ENCODE results near the gene ZNF174.

The ZNF174 gene

DNA sequence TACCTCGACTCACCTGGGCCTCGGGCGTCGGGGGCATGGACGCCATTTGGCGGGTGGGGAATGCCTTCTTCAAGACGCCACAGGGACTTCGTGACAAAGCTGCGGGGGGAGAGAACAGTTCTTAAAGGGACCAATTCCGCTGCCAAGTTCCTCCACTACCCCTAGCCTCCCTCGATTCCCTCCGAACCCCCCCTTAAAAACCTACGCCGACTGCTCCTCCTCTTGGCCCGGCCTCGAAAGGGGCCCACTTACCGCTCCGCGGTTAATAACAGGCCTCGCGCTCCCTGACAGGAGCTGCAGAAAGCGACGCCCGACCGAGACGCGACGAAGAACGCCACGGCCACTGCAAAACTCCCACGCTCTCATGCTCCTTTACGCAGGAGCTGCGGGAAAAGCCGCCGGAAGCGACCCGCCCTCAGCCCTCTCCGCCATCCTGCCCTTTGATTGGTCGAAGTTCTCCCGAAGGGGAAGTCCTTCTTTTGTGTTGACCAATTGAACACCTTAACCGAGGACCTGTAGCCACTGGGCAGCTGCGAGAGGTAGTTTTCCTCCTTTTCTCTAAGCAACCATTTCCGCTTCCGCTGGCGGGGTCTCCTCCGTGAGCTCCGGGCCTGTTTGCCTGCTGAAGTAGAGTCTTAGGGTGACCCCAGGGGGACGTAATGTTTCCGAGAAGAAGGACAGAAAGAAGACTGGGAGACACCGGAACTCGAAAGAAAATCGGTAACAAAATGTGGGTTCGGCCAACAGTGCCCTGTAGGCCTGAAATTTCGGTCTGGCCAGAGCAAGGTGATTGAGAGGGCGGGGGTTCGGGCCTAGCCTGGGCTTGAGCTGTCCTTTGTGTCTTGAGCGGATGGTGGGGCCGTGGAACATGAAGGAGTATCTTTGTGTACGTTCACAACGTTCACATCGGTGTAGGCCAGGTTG lies 42.4 kb downstream of the ZNF174 start, which contains the start of the genes NAA60 and ZNF597:
NAA60 (plus strand) TSS at position 573 of the 924 bp plus-strand sequence. CDS start 32,548 bp downstream, outside the sequence.
ZNF597 (minus strand) TSS at position 397 of the 924 bp plus-strand sequence; CDS start at position 46, 351 bp downstream.
- peak; percentile 94 for DNase-seq

DNA sequence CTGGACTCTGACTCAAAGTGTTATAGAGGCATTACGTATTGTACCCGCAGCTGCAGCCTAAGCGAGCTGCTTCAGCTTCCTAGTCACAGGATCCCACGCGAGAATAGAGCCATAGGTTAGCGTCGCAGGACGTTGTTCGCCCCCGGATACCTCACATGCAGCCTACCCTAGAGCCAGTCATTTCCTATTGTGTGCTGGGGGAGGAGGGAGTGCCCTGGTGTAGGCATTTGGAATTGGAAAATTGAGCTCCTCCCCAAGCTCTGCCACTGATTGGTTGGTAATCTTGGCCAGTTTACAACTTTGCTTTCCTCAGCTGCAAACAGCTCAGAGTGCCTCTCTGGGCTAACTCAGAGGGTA lies 43.0 kb downstream of the ZNF174 start:
- DNase-seq = peak; percentile 37

DNA sequence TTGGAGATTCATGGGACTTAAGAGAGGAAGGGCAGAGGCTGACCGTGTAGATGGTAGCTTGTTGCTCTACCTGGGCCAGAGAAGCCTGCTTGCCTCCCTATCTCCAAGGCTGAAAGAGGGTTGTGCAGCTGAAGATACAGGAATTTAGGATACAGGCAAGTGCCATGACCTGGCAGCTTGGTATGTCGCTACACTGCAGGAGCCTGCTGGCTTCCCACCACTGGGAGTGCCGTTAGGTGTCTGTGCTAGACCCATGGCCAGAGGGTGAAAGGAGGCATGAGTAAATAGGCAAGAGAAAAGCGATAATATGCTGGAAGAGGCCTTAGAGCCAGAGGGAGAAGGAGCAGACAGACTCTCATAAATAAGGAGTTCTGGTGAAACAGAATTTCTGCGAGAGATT lies 53.1 kb downstream of the ZNF174 start:
- DNase-seq = no peak

DNA sequence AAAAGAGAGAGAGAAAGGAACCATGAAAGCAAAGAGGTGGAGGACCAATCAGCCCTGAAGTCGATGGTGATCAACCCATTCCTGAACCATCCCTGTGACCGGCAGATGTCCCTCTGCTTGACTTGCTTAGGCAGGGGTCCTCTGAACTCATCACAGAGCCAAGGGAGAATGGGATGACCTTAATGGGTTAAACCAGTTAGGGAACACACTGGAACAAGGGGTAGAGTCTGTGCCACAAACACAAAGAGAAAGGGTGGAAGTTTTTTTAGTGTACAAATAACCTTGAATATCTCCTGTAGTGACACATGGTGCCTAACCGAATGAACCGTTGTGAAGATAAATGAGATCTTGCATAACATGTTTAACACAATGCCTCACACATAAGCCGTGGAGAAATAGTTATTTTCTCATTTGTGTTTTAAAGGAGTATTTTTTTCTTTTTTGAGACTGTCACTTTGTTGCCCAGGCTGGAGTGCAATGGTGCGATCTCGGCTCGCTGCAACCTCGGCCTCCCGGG lies 53.7 kb downstream of the ZNF174 start:
- peak; percentile 55 for DNase-seq

DNA sequence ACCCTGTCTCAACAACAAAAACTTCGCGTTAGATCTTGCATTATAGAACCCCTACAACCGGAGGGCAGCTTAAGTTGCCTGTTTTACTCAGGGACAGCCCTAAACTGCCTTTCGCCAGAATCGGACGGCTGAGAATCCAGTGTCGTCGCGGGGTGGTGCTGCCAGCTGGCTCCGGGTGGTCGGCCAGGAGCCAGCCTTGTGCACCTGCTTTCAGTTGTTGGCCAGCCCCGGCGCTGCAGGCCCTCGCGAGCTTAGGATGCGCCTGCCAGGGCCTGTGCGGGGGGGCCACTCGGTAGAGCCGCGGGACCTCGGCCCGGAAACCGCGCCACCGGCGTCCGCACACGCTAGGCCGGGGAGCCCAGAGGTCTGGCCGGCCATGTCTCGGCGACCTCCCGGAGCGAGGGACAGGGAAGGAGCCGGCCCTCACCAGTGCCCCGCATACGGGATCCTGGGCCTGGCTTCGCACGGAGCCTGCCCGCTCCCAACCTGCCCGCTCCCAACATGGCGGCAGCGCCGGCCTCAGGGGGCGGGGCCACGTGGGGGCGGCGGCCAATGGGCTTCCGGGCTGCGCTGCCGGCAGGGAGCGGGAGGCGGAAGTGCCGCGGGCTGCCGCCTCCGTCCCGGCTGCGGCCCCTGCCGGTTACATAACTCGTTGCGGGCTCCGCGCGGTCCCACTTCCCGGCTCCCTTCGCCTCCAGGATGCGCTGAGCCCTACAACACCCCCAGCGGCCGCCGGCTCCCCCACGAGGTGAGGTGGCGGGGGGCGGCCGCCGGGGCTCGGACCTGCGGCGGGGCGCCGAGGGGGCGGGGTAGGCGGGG lies 56.6 kb downstream of the ZNF174 start:
- peak; percentile 82 for DNase-seq

DNA sequence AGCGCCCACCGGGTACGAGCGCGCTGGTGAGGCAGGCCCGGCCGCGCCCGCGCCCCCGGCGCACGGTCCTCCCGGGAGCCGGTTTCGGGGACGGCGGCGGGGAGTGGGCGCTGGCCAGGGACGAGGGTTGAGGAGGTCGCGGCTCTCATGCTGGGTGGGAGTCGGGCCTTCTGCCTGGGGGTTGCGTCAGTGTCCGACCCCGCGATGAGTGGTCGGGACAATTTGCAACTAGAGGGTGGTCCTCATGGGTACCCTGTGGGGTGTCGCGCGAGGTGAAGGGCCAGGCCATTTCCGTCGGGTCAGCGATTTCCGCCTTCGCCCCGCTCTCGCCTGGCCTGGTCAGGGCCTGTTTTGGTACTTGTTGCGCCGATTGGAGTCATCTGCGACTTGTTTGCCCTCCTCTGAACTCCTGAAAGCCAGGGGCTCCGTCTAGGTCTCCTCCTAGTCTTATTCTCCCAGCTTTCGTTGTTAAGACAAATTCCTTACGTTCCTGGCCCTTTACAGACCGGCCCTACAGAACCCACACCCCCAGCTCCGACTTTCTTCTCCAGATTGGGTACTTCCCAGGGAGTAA lies 57.4 kb downstream of the ZNF174 start:
- no peak for DNase-seq

DNA sequence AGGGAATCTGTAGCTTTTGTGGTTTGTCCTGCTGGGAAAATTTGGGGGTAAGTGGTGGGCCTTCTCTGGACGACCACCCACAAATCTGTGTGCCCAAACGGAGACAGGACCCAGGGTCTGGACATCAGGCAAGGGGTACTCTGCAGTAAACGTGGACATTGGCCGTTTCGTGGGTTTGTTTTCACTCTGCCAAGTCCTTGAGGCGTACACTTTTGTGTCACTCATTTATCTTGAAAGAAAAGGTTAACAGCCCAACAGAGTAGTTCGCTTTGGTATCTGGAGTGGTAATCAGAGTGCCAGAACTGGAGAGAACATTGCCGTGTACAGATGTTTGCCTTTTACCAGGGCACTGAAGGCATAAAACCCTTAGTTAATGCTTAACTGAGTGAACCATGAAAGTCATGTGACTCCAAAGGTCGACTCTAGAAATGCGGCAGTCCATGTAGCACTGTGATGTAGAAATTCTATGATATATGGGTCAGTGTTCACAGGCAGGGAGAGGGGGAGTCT lies 57.9 kb downstream of the ZNF174 start:
- DNase-seq = peak; percentile 31
